ENCODE results near the gene PIK3R6.

DNA sequence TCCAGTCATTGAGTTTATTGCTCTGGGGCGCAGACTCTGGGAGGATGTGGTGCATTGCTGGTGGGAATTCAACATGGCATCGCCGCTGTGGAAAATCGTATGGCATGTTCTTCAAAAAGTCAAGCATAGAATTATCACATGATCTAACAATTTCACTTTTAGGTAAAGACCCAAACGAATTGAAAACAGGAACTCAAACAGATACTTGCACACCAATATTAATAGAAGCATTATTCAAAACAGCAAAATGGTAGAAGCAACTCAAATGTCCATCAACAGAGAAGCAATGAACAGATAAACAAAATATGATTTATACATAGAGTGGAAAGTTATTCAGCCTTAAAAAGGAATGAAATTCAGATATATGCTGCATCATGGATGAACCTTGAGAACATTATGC, 15.9 kb downstream of the PIK3R6 start:
- TF ChIP-seq EZH2 (IDR thresholded peaks at IDR 0.05; ENCODE audit: insufficient read depth, poor library complexity, severe bottlenecking) (no peak), EZH2phosphoT487 (IDR thresholded peaks at IDR 0.05; ENCODE audit: insufficient read depth, low read depth) (no peak)
